ENCODE measurements around the gene MLIP. TPM values are rescaled to one million over a fixed set of nuclear protein-coding genes. Genes with fewer than 3 reads are reported as not detected.
"Not testable (repeated sequence)": the region's sequence is repeated elsewhere in the genome, so short reads cannot be mapped to it uniquely, and the experiment has no call there.

MLIP gene
- polyA plus RNA-seq, 4 donors, result 0.25 to 1.3 (median 0.78) TPM

GRCh38 chr6:54216336-54216735 lies 105.1 kb downstream of the MLIP start:
- no peak for DNase-seq (ENCODE audit: low read depth in 4 of 4, low spot score in 3 of 4)

- DNase-seq (ENCODE audit: low read depth in 4 of 4, low spot score in 3 of 4), result no peak
Observed at GRCh38 chr6:54217018-54217417, 105.8 kb downstream of the MLIP start.

- no peak for DNase-seq (ENCODE audit: low read depth in 4 of 4, low spot score in 3 of 4)
Observed at GRCh38 chr6:54222217-54222616, 111.0 kb downstream of the MLIP start.

GRCh38 chr6:54232703-54233102 lies 121.5 kb downstream of the MLIP start:
- no peak for DNase-seq (ENCODE audit: low read depth in 4 of 4, low spot score in 3 of 4)

GRCh38 chr6:54234539-54234938 lies 123.3 kb downstream of the MLIP start:
- DNase-seq (ENCODE audit: low read depth in 4 of 4, low spot score in 3 of 4), result no peak

GRCh38 chr6:54236984-54237383 lies 125.7 kb downstream of the MLIP start:
- no peak for DNase-seq (ENCODE audit: low read depth in 4 of 4, low spot score in 3 of 4)

- peak; percentile 5 to 25 (median 13) for DNase-seq (ENCODE audit: low read depth in 4 of 4, low spot score in 3 of 4)
Observed at GRCh38 chr6:54238396-54238795, 127.2 kb downstream of the MLIP start.

- DNase-seq (ENCODE audit: low read depth in 4 of 4, low spot score in 3 of 4), result no peak
Observed at GRCh38 chr6:54243699-54244098, 132.5 kb downstream of the MLIP start.

GRCh38 chr6:54244430-54244829 lies 133.2 kb downstream of the MLIP start:
- DNase-seq (ENCODE audit: low read depth in 4 of 4, low spot score in 3 of 4), result no peak

- no peak for DNase-seq (ENCODE audit: low read depth in 4 of 4, low spot score in 3 of 4)
Observed at GRCh38 chr6:54245265-54245664, 134.0 kb downstream of the MLIP start.

GRCh38 chr6:54248319-54248718 lies 137.1 kb downstream of the MLIP start:
- no peak for DNase-seq (ENCODE audit: low read depth in 4 of 4, low spot score in 3 of 4)

- DNase-seq (ENCODE audit: low read depth in 4 of 4, low spot score in 3 of 4), result no peak
Observed at GRCh38 chr6:54248994-54249393, 137.8 kb downstream of the MLIP start.

GRCh38 chr6:54249812-54250211 lies 138.6 kb downstream of the MLIP start:
- not testable (repeated sequence) for DNase-seq (ENCODE audit: low read depth in 4 of 4, low spot score in 3 of 4)

- DNase-seq (ENCODE audit: low read depth in 4 of 4, low spot score in 3 of 4), result no peak
Observed at GRCh38 chr6:54252496-54252895, 141.3 kb downstream of the MLIP start.

GRCh38 chr6:54252916-54253315 lies 141.7 kb downstream of the MLIP start:
- no peak for DNase-seq (ENCODE audit: low read depth in 4 of 4, low spot score in 3 of 4)

- DNase-seq (ENCODE audit: low read depth in 4 of 4, low spot score in 3 of 4), result no peak
Observed at GRCh38 chr6:54254886-54255285, 143.6 kb downstream of the MLIP start.

GRCh38 chr6:54255886-54256285 lies 144.6 kb downstream of the MLIP start:
- DNase-seq (ENCODE audit: low read depth in 4 of 4, low spot score in 3 of 4), result no peak

- DNase-seq (ENCODE audit: low read depth in 4 of 4, low spot score in 3 of 4), result no peak
Observed at GRCh38 chr6:54260025-54260424, 148.8 kb downstream of the MLIP start.

- DNase-seq (ENCODE audit: low read depth in 4 of 4, low spot score in 3 of 4), result no peak
Observed at GRCh38 chr6:54262499-54262898, 151.3 kb downstream of the MLIP start.

- no peak for DNase-seq (ENCODE audit: low read depth in 4 of 4, low spot score in 3 of 4)
Observed at GRCh38 chr6:54262971-54263370, 151.7 kb downstream of the MLIP start.

GRCh38 chr6:54264581-54265272 lies 153.5 kb downstream of the MLIP start:
- no peak for DNase-seq (ENCODE audit: low read depth in 4 of 4, low spot score in 3 of 4)

- DNase-seq (ENCODE audit: low read depth in 4 of 4, low spot score in 3 of 4), result no peak
Observed at GRCh38 chr6:54266400-54266923, 155.2 kb downstream of the MLIP start.

GRCh38 chr6:54267798-54268197 lies 156.6 kb downstream of the MLIP start:
- no peak for DNase-seq (ENCODE audit: low read depth in 4 of 4, low spot score in 3 of 4)

All from right renal pelvis (tissue), 4 donors.